ENCODE results near the gene DCDC2C. TPM values are rescaled to one million over a fixed set of nuclear protein-coding genes. Genes with fewer than 3 reads are reported as not detected.

DCDC2C gene
- polyA plus RNA-seq, 1 donor from 2014 or later = not detected

GRCh38 chr2:3670941-3671340 is 32.4 kb upstream of the DCDC2C start:
- no peaks in the 10 kb centered on the region for H3K9me3 ChIP-seq (ENCODE audit: low read length)
- TF ChIP-seq POLR2AphosphoS5 (IDR thresholded peaks at IDR 0.05) = no peak
- TF ChIP-seq EZH2 (IDR thresholded peaks at IDR 0.05; ENCODE audit: borderline replicate concordance, insufficient read depth, low read length, poor library complexity, severe bottlenecking) = no peak
- TF ChIP-seq RAD21 (conservative IDR thresholded peaks at IDR 0.05) = no peak
- no peak for TF ChIP-seq SMC3 (conservative IDR thresholded peaks at IDR 0.05; ENCODE audit: poor library complexity)
- H3K9ac ChIP-seq (ENCODE audit: low read length) = no peak overlapping the region
- H3K4me3 ChIP-seq (ENCODE audit: low read length) = no peak overlapping the region
- H3K79me2 ChIP-seq (replicated peaks; ENCODE audit: insufficient read depth, low read length) = no peaks in the 10 kb centered on the region
- H3K4me2 ChIP-seq (ENCODE audit: low read length) = no peak overlapping the region
- H4K20me1 ChIP-seq (ENCODE audit: insufficient read depth) = no peaks in the 10 kb centered on the region
- H3K27me3 ChIP-seq (ENCODE audit: insufficient read depth, low read depth, low read length) = no peaks in the 10 kb centered on the region
- no peak overlapping the region for H2AFZ ChIP-seq (ENCODE audit: low read depth, low read length)
- no peaks in the 10 kb centered on the region for H3F3A ChIP-seq (ENCODE audit: insufficient read depth, low read length, poor library complexity, severe bottlenecking)
- H3K36me3 ChIP-seq (ENCODE audit: insufficient read depth, low read length) = no peaks in the 10 kb centered on the region
- no peak overlapping the region for H3K27ac ChIP-seq (ENCODE audit: low read length)
- H3K9me2 ChIP-seq (ENCODE audit: insufficient read depth, low read length) = no peaks in the 10 kb centered on the region

GRCh38 chr2:3672861-3673678 is 30.3 kb upstream of the DCDC2C start:
- no peak overlapping the region for H3K9ac ChIP-seq (ENCODE audit: low read length)
- no peak overlapping the region for H2AFZ ChIP-seq (ENCODE audit: low read depth, low read length)
- TF ChIP-seq EZH2 (IDR thresholded peaks at IDR 0.05; ENCODE audit: borderline replicate concordance, insufficient read depth, low read length, poor library complexity, severe bottlenecking) (no peak), POLR2AphosphoS5 (IDR thresholded peaks at IDR 0.05) (no peak), REST (IDR thresholded peaks at IDR 0.05; ENCODE audit: borderline replicate concordance) (no peak), CTCF (IDR thresholded peaks at IDR 0.05; ENCODE audit: poor library complexity, severe bottlenecking) (no peak), TAF1 (IDR thresholded peaks at IDR 0.05; ENCODE audit: low read depth) (no peak), RAD21 (conservative IDR thresholded peaks at IDR 0.05) (no peak), EP300 (conservative IDR thresholded peaks at IDR 0.05; ENCODE audit: poor library complexity, severe bottlenecking) (no peak), SMC3 (conservative IDR thresholded peaks at IDR 0.05; ENCODE audit: poor library complexity) (no peak), MXI1 (conservative IDR thresholded peaks at IDR 0.05; ENCODE audit: poor library complexity, severe bottlenecking) (no peak)
- no peaks in the 10 kb centered on the region for H3K27me3 ChIP-seq (ENCODE audit: insufficient read depth, low read depth, low read length)
- no peaks in the 10 kb centered on the region for H3F3A ChIP-seq (ENCODE audit: insufficient read depth, low read length, poor library complexity, severe bottlenecking)
- no peaks in the 10 kb centered on the region for H3K9me3 ChIP-seq (ENCODE audit: low read length)
- H3K4me2 ChIP-seq (ENCODE audit: low read length) = no peak overlapping the region
- H4K20me1 ChIP-seq (ENCODE audit: insufficient read depth) = no peaks in the 10 kb centered on the region
- H3K9me2 ChIP-seq (ENCODE audit: insufficient read depth, low read length) = no peaks in the 10 kb centered on the region
- no peak overlapping the region for H3K4me3 ChIP-seq (ENCODE audit: low read length)
- no peaks in the 10 kb centered on the region for H3K36me3 ChIP-seq (ENCODE audit: insufficient read depth, low read length)
- no peak overlapping the region for H3K27ac ChIP-seq (ENCODE audit: low read length)
- H3K79me2 ChIP-seq (replicated peaks; ENCODE audit: insufficient read depth, low read length) = no peaks in the 10 kb centered on the region
